GM21390 (cell line): ENCODE data around the gene WNT7B.
"Not testable (repeated sequence)": the region's sequence is repeated elsewhere in the genome, so short reads cannot be mapped to it uniquely, and the experiment has no call there.

Experiments
- ATAC-seq: cut with Tn5 transposase; IDR thresholded peaks from one replicate; pipeline ENCODE4 v1.9.1; 2021; ENCODE audit not compliant: unreplicated experiment

WNT7B gene

DNA sequence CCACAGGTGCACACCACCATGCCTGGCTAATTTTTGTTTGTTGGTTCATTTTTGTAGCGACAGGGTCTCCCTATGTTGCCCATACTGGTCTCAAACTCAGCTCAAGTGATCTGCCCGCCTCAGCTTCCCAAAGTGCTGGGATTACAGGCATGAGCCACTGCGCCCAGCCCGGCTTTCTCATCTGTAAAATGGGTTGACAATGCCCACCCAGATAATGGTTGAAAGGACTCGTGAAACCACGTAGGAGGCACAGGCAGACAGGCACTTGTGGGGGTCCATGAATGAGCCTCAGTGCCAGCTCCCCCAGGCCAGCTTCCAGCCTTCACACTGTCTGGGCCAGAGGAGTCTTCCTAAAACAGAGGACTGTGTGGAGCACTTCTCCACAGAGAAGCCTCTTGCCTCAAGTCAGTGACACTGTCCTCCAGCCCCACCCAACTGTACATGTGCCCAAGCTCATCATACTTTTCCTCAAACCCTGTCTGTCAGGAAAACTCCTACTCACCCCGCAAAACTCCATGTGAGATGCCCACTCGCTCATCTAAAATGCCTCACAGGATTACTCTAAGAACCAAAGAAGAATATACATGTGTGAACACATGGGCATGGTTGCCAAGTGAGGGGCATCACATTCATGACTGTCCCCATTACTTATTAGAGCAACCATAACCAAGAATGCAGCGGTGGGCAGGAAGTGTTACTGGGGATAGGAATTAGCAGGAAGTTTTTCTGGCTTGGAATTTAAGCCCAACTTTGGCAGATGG is 32.1 kb upstream of the WNT7B start:
- no peak for ATAC-seq

GRCh38 chr22:46008291-46008690 is 31.3 kb upstream of the WNT7B start:
- ATAC-seq, result no peak

DNA sequence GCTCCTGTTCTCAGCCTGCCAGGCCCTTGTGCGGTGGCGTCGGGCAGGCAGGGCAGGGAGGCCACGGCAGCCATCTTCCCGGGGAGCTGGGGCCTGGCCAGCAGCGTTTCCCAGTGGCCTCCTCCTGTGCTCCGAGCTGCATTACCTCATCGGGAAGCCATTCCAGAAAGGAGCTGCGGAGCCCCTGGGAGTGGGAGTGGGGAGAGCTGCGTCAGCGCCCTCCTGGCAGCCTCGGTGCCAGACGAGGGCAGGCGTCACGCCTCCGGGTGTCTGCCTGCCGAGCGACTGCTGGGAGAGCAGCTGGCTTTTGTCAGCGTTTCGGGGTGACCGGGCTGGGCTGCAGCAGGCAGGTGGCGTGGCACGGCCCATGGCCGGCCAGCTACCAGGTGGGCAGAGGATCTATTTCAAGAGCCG is 30.9 kb upstream of the WNT7B start:
- no peak for ATAC-seq

DNA sequence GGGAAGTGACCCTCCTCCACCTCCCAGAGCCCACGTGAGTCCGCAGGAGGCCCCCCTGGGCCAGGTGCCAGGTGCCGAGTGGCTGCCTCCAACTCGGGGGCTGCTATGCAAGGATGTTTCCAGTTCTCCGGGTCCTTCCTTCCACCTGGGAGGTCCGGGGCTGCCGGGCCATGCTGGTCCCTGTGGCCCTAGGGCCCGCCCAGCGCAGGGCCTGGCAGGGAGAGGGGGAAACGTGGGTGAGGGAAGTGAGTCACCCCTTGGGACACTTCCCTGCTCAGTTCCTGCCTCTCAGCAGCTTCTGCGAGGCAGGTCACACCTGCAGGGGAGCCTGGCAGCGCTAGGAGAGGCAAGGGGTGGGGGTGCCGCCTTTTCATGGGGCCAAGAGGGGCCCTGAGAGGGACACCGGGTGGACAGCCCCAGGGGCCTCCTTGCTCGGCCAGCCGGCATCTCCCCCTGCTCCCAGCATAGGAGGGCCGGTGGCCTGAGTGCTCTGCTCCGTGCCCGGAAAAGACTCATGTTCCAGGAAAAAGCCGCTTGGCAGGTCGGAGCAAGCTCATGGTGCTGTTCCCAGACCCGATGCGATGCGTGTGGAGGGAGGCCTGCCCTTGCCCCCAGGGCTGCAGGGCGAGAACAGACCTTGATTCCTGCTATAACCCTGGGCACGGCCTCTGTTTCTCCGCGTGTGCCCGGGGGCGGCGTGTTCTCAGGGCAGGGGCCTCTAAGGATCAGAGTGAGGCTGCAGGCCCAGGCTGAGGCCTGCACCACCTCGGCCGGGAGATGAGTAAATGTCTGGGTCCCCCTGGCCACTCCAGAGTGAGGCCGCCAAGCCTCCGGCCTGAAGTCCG is 30.3 kb upstream of the WNT7B start:
- ATAC-seq, result no peak

DNA sequence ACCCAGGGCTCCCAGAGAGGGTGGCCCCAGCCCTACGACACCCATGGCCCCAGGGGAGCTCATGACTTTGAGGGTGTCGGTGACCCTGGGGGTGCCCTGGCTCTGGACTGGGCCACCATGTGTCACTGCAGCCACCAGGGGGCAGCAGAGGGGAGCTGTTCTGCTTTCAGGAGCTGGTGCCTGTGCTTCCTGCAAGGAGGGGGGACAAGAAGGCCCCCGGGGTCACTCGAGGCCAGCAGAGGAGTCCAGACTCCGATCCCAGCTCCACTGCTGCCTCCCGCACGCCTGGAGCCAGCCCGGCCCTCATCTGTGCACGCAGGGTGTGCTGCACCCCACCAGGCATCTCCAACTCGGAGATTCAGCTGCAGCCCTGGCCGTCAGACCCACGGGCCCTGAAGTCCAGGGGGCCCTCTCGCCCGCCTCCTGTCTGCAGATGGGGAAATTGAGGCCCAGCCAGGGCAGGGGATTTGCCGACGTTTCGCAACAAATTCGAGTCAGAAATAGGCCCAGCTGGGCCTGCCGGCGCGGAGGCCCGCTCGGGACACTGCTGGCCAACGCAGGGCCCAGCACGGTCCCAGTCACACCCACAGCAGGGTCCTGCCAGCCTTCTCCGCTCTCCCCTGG is 29.5 kb upstream of the WNT7B start:
- no peak for ATAC-seq

GRCh38 chr22:46005116-46005705 is 28.2 kb upstream of the WNT7B start:
- ATAC-seq, result not testable (repeated sequence)

DNA sequence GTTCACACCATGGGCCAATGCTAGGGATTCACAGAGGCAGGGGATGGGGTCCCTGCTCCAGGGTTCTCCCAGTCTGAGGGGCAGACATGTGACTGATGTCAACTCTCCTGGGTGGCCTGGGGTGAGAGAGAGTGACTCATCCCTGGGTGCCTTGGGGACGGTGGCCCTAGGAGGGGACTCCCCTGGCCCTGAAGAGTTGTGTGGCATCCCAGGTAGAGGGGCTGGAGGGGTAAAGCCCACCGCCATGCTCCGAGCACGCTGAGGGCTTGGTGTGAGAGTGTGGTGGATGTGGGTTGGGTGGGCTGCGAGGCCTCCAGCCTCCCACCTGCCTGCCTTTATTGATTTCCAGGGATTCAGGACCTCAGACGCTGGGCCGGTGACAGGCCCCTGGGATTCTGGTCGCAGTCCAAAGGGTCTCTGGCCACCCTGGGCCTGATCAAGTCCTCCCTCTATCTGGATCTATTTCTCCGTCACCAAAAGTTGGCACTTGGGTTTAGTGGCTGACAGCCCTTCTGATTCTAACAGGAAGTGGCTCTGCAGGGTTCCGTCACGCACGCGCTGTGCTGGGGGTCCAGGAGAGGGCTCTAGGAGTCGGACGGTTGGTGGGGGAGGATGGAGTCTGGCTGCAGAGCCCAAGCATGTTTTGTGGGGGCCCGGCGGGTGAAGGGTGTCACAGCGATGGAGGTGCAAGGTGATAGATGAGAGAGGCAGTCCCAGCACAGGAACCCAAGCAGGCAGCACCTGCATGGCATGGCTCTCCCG is 27.3 kb upstream of the WNT7B start:
- no peak for ATAC-seq

GRCh38 chr22:46003271-46004091 is 26.5 kb upstream of the WNT7B start:
- no peak for ATAC-seq

DNA sequence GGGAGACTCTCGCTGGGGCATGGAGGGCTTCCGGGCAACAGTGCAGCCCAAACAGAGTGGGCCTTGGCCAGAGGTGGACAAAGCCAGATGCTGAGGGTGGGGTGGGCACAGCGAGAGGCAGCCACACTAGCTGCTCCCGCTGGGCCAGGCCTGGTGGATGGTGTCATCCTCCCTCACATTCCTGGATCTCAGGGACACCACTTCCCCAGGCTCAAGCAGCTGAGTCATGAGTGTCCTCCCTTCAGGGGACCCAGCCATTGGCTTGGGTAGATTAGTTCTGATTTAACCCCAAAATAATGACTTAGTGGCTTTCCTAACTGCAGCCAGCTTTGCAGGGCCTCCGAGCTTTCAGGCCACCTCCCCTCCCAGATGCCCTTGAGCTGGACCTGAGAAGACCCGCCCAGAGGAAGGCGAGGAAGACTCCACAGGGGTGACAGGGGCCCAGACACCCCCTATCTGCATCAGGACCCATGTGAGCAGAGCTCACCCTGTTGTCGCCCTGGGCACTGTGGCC is 25.9 kb upstream of the WNT7B start:
- ATAC-seq, result no peak

DNA sequence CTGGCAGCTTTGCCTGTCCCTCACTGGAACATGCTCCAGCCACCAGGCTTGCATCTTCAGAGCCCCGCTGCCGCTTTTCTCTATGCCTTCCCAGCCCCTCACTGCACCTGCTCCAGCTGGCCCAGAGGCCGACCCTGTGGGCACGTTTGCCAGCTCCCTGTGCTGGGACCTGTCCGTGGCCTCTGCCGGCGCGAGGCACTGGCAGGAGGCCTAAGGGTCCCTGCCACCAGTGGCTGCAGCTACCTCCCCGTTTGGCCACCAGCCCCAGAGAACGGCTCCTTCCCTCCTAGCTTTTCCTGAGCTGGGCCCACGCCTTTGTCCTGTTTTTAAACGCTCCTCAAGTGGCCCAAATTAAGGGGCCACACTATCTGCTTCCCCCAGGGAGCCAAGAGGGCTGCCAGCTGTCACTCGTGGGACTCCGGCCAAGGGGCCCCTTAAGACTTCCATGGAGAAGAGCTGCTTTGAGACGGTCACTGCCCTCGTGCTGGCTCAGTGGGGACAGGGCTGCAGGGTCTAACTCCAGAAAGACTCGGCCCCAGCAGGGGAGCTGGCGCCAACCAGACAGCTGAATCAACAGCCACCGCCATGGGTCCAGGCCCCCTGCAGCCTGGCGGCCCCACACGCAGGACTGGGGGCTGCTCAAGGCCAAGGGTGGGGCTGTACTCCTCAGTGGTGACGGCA is 24.6 kb upstream of the WNT7B start:
- ATAC-seq, result no peak

GRCh38 chr22:46001046-46001425 is 24.1 kb upstream of the WNT7B start:
- ATAC-seq, result no peak

GRCh38 chr22:46000081-46001027 is 23.4 kb upstream of the WNT7B start:
- ATAC-seq, result no peak

- ATAC-seq, result no peak
Observed at GRCh38 chr22:45999379-45999971, 22.5 kb upstream of the WNT7B start.

DNA sequence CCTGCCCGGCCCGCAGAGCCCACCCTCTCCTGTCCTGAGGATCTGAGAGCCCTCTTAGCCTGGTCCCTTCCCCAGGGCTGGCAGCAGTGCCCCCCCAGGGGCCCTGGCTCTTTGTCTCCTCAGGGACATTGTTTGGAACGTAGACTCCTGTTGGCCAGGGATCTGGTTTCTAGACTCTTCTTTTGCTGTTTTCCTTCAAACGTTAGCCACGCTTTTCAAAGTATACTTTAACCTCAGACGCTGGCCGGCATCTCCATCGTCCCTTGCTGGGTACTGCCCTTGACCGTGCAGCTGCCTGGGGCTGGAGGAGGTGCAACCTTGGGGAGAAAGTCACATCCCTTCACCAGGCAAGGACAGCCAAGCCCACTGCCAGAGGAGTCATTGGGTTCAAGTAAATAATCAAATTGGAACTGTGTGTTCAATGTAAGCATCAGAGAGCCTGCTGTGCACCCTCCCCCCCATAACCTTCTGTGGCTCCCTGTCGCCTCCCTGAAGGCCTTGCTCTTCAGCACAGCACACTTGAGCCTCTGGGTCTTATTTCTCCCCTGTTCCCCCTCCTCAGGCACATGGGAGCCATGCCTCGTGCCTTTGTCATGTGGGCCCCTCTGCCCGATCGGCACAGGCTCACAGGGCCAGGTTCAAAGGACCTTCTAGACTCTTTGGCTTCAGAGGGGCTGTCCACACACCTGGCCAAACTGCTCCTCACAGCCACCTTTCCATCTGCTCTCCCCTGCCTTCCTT is 21.8 kb upstream of the WNT7B start:
- ATAC-seq, result no peak

GRCh38 chr22:45997777-45998637 is 21.0 kb upstream of the WNT7B start:
- ATAC-seq, result no peak
